BLaER1 (cell line): ENCODE results near the gene MAN1A1.
"Not testable (repeated sequence)": the region's sequence is repeated elsewhere in the genome, so short reads cannot be mapped to it uniquely, and the experiment has no call there.

Experiments
- H3K27ac ChIP-seq: shearing (Covaris generic); formaldehyde crosslinking; 2 replicates; pipeline ENCODE4 v1.8.1; 2022
- H3K27me3 ChIP-seq: shearing (Covaris generic); formaldehyde crosslinking; 2 replicates; pipeline ENCODE4 v1.8.1; 2022
- H3K36me3 ChIP-seq: shearing (Covaris generic); formaldehyde crosslinking; 2 replicates; pipeline ENCODE4 v1.8.1; 2022
- H3K4me1 ChIP-seq: shearing (Covaris generic); formaldehyde crosslinking; 2 replicates; pipeline ENCODE4 v1.8.1; 2022
- H3K4me2 ChIP-seq: shearing (Covaris generic); formaldehyde crosslinking; 2 replicates; pipeline ENCODE4 v1.8.1; 2022
- H3K4me3 ChIP-seq: shearing (Covaris generic); formaldehyde crosslinking; 2 replicates; pipeline ENCODE4 v1.8.1; 2022
- H3K9ac ChIP-seq: shearing (Covaris generic); formaldehyde crosslinking; 2 replicates; pipeline ENCODE4 v1.8.1; 2022
- H3K9me3 ChIP-seq: shearing (Covaris generic); formaldehyde crosslinking; 2 replicates; pipeline ENCODE4 v1.8.1; 2022
- H4K20me1 ChIP-seq: shearing (Covaris generic); formaldehyde crosslinking; 2 replicates; pipeline ENCODE4 v1.8.1; 2022
- Cebpa-rat ChIP-seq: shearing (Covaris generic); IDR thresholded peaks from 2 replicates; pipeline ENCODE4 v1.8.1; 2022

MAN1A1 gene

DNA sequence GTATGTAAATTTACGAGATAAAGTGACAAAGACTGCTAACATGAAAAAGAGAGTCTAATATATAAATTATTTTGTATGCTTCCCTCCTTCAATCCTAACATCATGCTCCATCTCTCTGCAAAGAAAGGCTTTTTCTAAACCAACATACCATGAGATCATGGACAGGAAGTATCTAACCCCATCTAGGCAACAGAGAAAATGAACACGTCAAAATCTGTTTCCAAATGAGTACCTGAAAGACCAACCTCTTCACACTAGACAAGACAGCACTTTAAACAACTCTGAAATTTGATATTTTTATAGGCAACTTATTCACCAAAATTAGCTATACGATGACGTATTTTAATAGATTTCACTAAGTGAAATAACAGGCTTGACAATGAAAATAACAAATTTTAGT, 54.6 kb downstream of the MAN1A1 start:
- H3K9me3 ChIP-seq: no peaks in the 10 kb centered on the region
- no peak for TF ChIP-seq Cebpa-rat
- no peaks in the 10 kb centered on the region for H3K36me3 ChIP-seq
- no peak overlapping the region for H3K27ac ChIP-seq
- H3K4me2 ChIP-seq: no peak overlapping the region
- no peaks in the 10 kb centered on the region for H4K20me1 ChIP-seq
- no peak overlapping the region for H3K4me3 ChIP-seq
- no peak overlapping the region for H3K9ac ChIP-seq
- H3K4me1 ChIP-seq: no peaks in the 10 kb centered on the region
- H3K27me3 ChIP-seq: no peaks in the 10 kb centered on the region

DNA sequence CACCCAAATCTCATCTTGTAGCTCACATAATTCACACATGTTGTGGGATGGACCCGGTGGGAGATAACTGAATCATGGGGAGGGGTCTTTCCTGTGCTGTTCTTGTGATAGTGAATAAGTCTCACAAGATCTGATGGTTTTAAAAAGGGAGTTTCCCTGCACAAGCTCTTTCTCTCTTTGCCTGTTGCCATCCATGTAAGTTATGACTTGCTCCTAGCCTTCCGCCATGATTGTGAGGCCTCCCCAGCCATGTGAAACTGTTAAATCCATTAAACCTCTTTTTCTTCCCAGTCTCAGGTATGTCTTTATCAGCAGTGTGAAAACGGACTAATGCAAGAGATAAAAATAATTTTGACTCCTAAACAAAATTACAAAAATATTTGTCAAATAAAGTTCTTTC, 58.5 kb downstream of the MAN1A1 start:
- not testable (repeated sequence) for H3K27me3 ChIP-seq, H3K9ac ChIP-seq, H3K27ac ChIP-seq, H3K4me1 ChIP-seq, H3K36me3 ChIP-seq, H3K4me2 ChIP-seq, H3K9me3 ChIP-seq, H3K4me3 ChIP-seq, H4K20me1 ChIP-seq

DNA sequence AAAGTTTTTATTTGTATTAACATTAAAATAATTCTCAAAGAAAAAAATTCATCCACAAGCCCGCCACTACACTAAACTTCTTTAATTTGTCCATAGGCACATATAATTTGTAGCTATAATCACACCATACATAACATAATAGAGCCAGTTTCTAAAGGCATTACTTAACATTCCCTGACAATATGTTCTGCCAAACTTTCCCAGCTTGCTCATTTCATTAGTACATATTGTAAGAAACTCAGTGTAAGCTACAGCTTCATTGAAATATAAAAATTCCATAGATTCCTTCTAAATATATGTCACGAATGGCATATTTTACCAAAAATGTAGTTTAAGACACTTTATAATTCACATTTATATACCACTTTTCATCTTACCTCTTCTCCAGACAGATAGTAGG, 59.3 kb downstream of the MAN1A1 start:
- no peaks in the 10 kb centered on the region for H3K27me3 ChIP-seq
- H3K9ac ChIP-seq: no peak overlapping the region
- H4K20me1 ChIP-seq: no peaks in the 10 kb centered on the region
- no peak for TF ChIP-seq Cebpa-rat
- no peak overlapping the region for H3K4me3 ChIP-seq
- H3K4me2 ChIP-seq: no peak overlapping the region
- H3K27ac ChIP-seq: no peak overlapping the region
- H3K36me3 ChIP-seq: no peaks in the 10 kb centered on the region
- H3K4me1 ChIP-seq: no peaks in the 10 kb centered on the region
- no peaks in the 10 kb centered on the region for H3K9me3 ChIP-seq

DNA sequence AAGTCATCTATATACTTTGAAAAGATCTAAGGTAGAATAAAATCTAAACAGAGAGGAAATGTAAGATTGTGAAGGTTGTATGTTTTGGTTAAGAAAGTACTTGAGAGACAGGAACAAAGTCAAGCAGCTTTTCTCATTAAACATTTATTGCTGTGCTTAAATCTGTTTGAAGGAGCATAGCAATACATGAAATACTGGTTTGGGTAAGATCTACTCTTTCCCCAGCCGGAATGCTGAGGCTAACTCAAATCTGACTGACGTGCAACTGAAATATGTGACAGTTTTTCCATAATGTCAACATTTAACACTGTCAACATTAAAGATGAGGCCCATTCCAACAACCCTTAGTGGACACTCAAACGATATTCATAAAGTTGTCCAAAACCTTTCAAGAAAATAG, 59.9 kb downstream of the MAN1A1 start:
- Histone ChIP-seq H3K9me3 (no peaks in the 10 kb centered on the region), H3K9ac (no peak overlapping the region), H3K4me3 (no peak overlapping the region), H3K27ac (no peak overlapping the region), H3K4me2 (no peak overlapping the region), H3K36me3 (no peaks in the 10 kb centered on the region), H3K4me1 (no peaks in the 10 kb centered on the region), H4K20me1 (no peaks in the 10 kb centered on the region), H3K27me3 (no peaks in the 10 kb centered on the region)
- no peak for TF ChIP-seq Cebpa-rat

DNA sequence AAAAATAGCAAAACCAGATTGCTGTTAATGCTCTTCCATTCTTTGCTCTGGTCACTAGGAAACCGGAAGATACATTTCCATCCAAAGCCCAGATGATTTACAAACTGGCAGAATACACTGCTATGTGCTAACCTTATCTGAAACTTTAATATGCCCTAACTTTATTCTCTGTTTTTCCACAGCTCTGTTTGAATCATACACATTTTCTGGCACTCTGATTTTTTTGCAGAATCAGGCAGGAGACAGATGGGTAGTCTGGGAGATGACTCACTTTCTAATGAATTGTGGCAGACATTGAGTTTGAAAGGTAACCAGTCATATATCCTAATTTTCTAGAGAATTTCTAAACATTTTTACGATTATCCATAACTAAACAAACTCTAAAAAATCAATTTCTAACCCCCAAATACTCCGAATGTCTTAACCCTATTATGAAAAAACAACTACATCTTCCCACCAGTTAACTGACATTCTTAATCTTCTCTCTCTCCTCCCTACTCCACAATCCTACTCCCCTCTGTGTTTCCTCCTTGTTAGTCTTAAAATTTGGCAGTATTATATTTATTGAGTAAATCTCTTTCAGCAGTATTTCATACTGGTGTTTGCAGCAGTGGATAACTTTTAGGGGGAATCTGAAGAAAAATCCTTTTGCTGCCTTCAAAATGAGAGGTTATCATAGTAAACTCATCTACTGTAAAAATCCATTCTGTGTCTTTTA, 63.5 kb downstream of the MAN1A1 start:
- no peak overlapping the region for H3K27ac ChIP-seq
- no peaks in the 10 kb centered on the region for H3K4me1 ChIP-seq
- H4K20me1 ChIP-seq: no peaks in the 10 kb centered on the region
- H3K4me3 ChIP-seq: no peak overlapping the region
- H3K9ac ChIP-seq: no peak overlapping the region
- no peak for TF ChIP-seq Cebpa-rat
- no peaks in the 10 kb centered on the region for H3K36me3 ChIP-seq
- H3K4me2 ChIP-seq: no peak overlapping the region
- H3K9me3 ChIP-seq: no peaks in the 10 kb centered on the region
- no peaks in the 10 kb centered on the region for H3K27me3 ChIP-seq

DNA sequence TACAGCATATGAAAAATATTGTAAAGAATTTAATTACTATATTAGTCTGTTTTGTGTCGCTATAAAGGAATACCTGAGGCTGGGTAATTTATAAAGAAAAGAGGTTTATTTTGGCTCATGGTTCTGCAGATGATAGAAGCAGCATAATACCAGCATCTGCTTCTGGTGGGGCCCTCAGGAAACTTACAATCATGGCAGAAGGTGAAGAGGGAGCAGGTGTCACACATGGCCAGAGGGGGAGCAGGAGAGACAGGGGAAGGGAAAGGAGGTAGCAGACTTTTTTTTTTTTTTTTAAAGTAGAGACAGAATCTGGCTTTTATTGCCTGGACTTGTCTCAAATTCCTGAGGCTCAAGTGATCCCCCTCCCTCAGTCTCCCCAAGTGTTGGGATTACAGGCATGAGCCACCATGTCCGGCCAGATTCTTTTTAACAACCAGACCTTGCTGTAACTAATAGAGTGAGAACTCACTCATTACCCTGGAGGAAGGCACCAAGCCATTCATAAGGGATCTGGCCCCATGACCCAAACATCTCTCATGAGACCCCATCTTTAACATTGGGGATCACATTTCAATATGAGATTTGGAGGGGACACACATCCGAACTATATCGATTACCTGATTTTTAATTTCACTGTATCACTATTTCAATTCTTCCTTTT, 64.6 kb downstream of the MAN1A1 start:
- no peaks in the 10 kb centered on the region for H3K4me1 ChIP-seq
- no peaks in the 10 kb centered on the region for H3K27me3 ChIP-seq
- H3K4me3 ChIP-seq: no peak overlapping the region
- H4K20me1 ChIP-seq: no peaks in the 10 kb centered on the region
- no peak for TF ChIP-seq Cebpa-rat
- H3K27ac ChIP-seq: no peak overlapping the region
- no peaks in the 10 kb centered on the region for H3K36me3 ChIP-seq
- H3K9me3 ChIP-seq: no peaks in the 10 kb centered on the region
- no peak overlapping the region for H3K4me2 ChIP-seq
- no peak overlapping the region for H3K9ac ChIP-seq

DNA sequence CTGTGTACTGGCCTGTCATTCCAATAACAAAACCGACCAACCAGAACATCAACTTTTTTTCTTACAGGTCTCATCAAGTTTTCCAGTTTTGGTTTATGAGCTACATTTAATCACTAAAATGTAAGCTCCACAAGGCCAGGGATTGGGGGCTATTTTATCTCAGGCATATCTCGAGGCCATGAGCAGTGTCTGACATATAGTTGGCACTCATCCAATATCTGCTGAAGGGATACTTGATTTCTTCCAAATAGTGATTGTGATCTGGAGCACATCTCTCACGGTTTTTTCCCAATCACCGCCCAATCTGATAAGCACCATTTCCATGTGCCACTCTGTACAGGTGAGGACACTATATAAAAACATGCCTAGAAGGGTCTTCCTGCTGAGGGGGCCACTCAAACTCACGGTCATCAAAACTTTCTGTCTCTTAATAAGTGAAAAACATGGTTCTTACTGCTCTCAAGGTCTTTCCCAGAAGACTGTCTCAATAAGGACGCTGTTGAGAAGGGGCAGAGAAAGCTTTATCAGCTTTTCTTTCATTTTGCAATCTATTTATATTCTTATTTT, 65.5 kb downstream of the MAN1A1 start:
- TF ChIP-seq Cebpa-rat: no peak
- Histone ChIP-seq H3K4me3 (no peak overlapping the region), H3K4me1 (no peaks in the 10 kb centered on the region), H3K9me3 (no peaks in the 10 kb centered on the region), H3K9ac (no peak overlapping the region), H3K27ac (no peak overlapping the region), H3K27me3 (no peaks in the 10 kb centered on the region), H3K36me3 (no peaks in the 10 kb centered on the region), H4K20me1 (no peaks in the 10 kb centered on the region), H3K4me2 (no peak overlapping the region)

DNA sequence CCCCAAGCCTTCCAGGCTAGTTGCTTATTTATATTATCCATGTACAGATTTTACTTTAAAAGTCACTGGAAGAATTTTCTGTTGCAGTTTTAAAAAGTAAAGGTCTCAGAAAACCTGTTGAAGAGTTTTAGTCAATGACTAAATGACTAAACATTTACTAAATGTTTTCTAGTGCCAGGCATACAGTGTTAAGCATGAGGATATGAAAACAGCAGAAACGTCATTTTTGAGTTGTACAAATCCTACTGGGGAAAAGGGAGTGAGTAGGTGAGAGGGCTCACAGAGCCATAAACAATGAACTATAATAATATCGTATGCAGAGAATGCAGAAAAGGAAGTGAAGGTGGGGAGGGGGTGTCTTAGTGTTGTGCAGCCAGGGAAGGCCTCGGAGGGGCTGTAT, 66.3 kb downstream of the MAN1A1 start:
- H3K9me3 ChIP-seq: no peaks in the 10 kb centered on the region
- no peaks in the 10 kb centered on the region for H4K20me1 ChIP-seq
- no peak overlapping the region for H3K9ac ChIP-seq
- no peak overlapping the region for H3K27ac ChIP-seq
- H3K27me3 ChIP-seq: no peaks in the 10 kb centered on the region
- TF ChIP-seq Cebpa-rat: no peak
- H3K4me1 ChIP-seq: no peaks in the 10 kb centered on the region
- no peak overlapping the region for H3K4me2 ChIP-seq
- no peak overlapping the region for H3K4me3 ChIP-seq
- H3K36me3 ChIP-seq: no peaks in the 10 kb centered on the region

DNA sequence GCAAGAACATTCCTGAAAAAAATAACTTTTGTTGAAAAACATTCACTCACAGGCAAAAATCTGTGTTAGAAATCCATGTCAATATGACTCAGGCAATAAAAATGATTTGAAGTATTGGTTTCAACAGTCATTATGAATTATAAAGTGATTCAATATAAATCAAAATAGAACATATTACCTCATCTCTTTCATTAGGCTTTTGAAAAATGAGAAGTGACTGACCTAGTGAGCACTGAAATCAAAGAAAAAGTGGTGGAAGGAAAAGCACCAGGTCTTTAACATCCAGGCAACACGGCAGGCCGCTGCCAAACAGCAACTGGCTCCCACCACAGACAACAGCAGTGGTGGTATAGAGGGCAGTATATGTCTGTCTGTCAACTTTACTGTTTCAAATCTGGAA, 68.9 kb downstream of the MAN1A1 start:
- no peaks in the 10 kb centered on the region; the same call in 1 of the 2 replicates for H3K9me3 ChIP-seq
- no peaks in the 10 kb centered on the region for H4K20me1 ChIP-seq
- no peaks in the 10 kb centered on the region for H3K36me3 ChIP-seq

DNA sequence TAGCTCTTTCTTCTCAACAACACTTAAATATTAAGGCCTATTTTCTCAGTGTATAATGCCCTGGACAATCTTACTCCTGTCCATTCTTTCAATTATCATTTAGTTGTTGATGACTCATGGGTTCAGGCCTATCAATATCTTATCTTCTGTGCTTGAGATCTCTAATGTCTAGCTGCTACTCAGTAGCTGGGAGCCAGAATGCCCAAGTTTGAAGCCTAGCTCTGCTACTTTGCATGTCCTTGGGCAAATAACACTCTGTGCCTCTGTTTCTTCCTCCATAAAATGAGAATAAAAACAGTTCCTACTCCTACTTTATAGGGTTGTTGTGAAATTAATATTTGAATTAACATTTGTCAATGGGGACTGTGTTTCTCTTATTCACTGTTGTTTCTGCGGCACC, 69.5 kb downstream of the MAN1A1 start:
- TF ChIP-seq Cebpa-rat: no peak
- Histone ChIP-seq H3K36me3 (no peaks in the 10 kb centered on the region), H3K27me3 (no peaks in the 10 kb centered on the region), H3K9me3 (no peaks in the 10 kb centered on the region; the same call in 1 of the 2 replicates), H3K9ac (no peak overlapping the region), H3K4me1 (no peaks in the 10 kb centered on the region), H4K20me1 (no peaks in the 10 kb centered on the region), H3K4me2 (no peak overlapping the region), H3K27ac (no peak overlapping the region), H3K4me3 (no peak overlapping the region)

More for the DNA sequence above, 68.9 kb downstream of the MAN1A1 start:
- H3K4me2 ChIP-seq: no peak overlapping the region
- no peaks in the 10 kb centered on the region for H3K4me1 ChIP-seq
- no peak for TF ChIP-seq Cebpa-rat
- H3K27ac ChIP-seq: no peak overlapping the region
- H3K27me3 ChIP-seq: no peaks in the 10 kb centered on the region
- no peak overlapping the region for H3K4me3 ChIP-seq
- H3K9ac ChIP-seq: no peak overlapping the region
